Left colon (tissue), 2 donors: Measurements from ENCODE around the gene CADM1. TPM values are rescaled to one million over a fixed set of nuclear protein-coding genes. Genes with fewer than 3 reads are reported as not detected.
"Not testable (repeated sequence)": the region's sequence is repeated elsewhere in the genome, so short reads cannot be mapped to it uniquely, and the experiment has no call there.

Experiments
- ATAC-seq: fragments of 200-7000 bp; cut with Tn5 transposase; one replicate; pipeline ENCODE4 v1.9.1; 2020; ENCODE audit warnings: mild to moderate bottlenecking, moderate library complexity
- DNase-seq, 2 donors: peaks; one replicate each; pipeline ENCODE4 v3.0.0-alpha.2; 2020
- intact Hi-C, 2 donors: fragments of 100-400 bp; cut with DNase I in 1 of 2; cut with micrococcal nuclease in 1 of 2; formaldehyde crosslinking; loops; one replicate each; pipeline versions ENCODE4 v1.11.2 to v1.14.0; 2022; cut with DNase I, micrococcal nuclease
- total RNA-seq, 2 donors: library from RNA; stranded (reverse); fragmentation: NEBNext Ultra II Directional; extraction: Animal tissue kit (Norgen Biotek cat#: 25700); gene quantifications; one replicate each; pipeline ENCODE4 v1.2.1, GENCODE V29; 2021
- donor health status: DM: no; HTN: no; CAD: no.
- donor health status: DM: yes; HTN: yes; CAD: no.

The CADM1 gene
- total RNA-seq, 2 donors from 2014 or later: 3.8 to 5.8 TPM

DNA sequence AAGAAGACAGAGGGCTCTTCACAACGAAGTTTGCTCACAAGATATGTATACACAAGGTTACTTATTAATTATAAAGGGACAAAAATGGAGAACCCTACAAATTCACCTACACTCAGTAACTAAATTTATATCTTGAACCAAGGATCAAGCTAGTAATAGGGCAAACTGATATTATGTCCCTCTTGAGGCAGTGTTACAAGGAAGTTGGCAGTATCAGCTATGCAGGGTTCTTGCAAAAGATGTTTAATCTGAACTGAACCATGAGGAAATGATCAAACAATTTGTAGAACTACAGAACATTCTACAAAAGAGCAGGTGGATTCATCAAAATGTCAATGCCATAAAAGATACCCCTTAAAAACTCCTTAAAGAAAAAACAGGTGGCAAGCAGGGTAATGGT is 10.7 kb downstream of the CADM1 start:
- DNase-seq (no peak), ATAC-seq (no peak)
- intact Hi-C loops: loop anchor here in 1 of 2 donors (10.0 kb wide), 1 partner anchor 159 kb away; no protein-coding TSS in a partner anchor

DNA sequence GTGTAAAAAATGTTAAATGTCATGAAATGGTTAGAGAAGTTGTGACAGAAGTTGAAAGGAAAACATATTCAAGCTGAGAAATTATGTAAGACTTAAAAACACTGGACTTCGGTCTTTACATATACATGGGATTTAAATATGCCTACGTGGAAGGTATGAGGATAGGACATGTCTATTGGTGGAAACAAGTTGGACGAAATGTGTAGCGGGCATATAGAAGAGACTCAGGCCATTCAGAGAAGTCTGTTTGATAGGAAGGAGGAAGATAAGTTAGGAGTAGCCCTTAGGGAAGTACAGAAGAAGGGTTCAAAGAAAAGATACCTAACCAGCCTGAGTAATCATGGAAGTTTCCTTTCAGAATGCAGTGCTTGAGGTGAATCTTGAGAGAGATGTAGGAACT is 14.7 kb downstream of the CADM1 start:
- DNase-seq (no peak), ATAC-seq (no peak)
- intact Hi-C loops: no loop called here

DNA sequence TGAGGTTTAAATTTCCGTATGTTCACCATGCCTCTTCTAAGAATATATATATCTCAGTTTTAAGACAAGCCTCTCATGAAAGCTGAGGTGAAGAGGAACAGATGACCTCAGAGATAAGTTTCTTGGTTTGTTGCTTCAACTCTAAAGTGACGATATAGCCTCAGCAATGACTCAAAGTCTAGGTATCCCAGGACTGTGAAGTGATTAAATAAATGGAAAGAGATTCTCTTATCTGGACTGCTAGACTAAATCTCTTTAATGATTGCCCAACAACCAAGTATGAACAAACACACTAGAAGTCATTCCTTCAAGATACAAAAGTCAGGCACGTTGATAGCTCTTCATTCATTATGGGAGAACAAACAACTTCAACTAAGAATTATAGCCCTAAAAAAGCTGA is 15.3 kb downstream of the CADM1 start:
- no peak for ATAC-seq

DNA sequence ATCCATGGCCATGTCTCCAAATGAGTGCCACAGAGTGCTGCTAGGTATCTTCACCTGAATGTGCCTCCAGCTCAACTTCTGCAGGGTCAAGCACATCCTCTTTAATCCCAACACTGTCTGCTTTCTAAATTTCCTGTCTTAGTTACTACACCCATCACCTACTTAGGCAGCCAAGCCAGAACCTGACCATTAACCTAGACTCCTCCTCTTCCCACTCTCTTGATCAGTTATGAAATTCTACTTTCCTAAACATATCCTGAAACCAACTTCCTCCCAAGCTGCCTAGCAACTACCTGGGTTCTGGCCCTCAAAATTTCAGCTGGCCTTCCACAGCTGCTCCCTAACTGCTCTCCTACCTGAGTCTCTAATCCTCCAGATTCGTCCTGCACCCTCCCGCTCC is 22.7 kb downstream of the CADM1 start:
- ATAC-seq (no peak), DNase-seq (no peak)
- intact Hi-C loops: no loop called here

More for the DNA sequence above, 15.3 kb downstream of the CADM1 start:
- DNase-seq: no peak
- intact Hi-C loops: no loop called here

DNA sequence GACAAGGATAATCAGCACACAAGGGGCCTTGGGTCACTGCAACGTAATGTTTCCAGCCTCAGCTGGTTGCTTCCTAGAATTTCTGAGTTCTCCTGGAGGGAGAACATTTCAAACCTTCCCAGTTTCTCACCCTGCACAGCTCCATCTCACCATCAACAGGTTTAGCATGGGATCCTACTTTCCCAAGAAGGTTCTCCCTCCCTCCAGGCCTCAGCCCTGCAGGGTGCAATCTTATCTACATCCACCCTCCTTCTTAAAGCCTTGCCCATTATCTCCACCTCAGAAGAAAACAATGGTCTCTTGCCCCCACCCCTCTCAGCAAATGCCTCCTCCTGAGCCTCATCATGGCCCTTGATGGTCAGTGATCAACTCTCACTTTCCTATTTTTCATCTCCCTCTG is 23.6 kb downstream of the CADM1 start:
- ATAC-seq (no peak), DNase-seq (no peak)
- intact Hi-C loops: no loop called here

DNA sequence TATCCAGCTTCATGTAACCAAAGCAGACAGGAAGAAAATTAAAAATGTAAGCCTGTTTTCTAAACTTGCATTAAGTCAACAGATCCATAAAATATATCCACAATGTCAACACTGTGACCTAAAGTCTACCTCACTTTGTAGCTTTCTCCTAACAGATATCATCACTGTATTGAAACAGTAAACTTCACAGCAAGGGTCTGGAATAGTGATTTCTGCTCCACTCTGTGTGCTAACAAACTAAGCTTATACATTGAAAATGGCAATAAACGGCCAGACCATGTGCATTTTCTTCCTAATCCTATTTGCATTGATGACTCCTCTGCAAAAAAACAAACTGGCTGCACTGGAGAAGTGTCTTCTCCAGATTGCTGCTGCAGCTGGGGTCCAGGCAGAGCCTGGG is 26.8 kb downstream of the CADM1 start:
- no peak for ATAC-seq
- DNase-seq: no peak
- intact Hi-C loops: no loop called here

DNA sequence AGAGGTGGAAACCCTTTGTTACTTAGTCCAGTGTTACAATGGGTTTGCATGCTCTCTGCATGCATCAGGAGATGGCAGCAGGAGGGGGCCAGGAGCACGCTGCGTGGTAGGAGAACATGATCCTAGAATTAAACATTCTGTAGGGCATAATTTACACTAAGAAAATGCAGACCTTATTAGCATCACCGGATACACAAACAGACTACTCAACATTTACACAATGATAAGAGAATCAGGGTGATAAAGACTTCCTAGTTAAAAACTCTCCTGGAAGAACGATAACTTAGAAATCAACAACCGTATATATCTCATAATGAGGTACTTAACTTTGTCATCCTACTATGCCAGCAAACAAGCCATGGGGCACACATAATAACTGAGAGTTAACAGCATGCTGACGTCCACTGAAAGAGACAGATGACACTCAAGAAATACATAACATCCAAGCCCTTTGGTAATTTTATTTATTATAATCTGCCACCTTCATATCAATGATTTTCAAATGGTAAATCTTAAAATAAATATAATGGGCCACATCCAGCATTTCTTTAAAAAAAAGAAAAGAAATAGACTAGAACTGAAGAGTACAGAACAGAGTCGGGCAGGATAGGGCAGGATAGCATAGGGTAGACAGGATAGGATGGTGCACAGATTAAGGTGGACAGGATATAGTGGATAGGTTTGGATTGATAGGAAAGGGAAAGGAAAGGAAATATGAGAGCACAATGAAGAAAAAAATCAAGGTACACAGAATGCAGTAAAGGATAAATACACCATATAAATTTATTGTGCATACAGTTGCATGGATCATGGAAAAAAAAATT is 27.5 kb downstream of the CADM1 start:
- intact Hi-C loops: no loop called here
- ATAC-seq (no peak), DNase-seq (no peak)

DNA sequence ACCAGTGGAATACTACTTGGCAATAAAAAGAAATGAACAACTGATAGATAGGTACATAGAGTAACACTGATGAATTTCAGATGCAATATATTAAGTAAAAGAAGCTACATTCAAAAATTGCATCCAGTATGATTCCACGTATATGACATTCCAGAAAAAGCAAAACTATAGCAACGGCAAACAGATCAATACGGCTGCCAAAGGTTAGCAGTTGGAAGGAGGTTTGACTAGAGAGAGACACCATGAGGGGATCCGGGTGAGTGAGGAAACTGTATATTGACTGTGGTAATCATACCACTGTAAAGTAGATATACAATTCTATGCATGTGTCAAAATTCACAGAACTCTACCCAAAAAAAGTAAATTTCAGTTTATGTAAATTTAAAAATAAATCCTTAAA is 28.7 kb downstream of the CADM1 start:
- intact Hi-C loops: no loop called here
- ATAC-seq (no peak), DNase-seq (no peak)

DNA sequence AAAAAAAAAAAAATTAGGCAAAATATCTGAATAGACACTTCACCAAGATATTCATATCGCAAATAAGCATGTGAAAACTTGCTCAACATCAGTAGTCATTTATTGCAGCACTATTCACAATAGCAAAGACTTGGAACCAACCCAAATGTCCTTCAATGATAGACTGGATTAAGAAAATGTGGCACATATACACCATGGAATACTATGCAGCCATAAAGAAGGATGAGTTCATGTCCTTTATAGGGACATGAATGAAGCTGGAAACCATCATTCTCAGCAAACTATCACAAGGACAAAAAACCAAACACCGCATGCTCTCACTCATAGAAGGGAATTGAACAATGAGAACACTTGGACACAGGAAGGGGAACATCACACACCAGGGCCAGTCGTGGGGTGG is 29.9 kb downstream of the CADM1 start:
- intact Hi-C loops, ATAC-seq, DNase-seq: not testable (repeated sequence)

DNA sequence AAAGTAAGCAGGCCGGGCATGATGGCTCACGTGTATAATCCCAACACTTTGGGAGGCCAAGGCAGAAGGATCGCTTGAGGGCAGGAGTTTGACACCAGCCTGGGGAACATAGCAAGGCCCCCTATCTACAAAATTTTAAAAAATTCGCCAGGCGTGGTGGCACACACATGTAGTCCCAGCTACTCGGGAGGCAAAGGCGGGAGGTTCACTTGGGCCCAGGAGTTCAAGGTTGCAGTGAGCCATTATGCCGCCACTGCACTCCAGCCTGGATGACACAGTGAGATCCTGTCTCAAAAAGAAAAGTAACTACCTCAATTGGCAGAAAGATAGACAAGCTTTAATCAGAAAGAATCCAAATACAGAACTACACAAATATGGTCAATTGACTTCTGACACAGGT is 31.0 kb downstream of the CADM1 start:
- DNase-seq (no peak), ATAC-seq (no peak)
- intact Hi-C loops: no loop called here

DNA sequence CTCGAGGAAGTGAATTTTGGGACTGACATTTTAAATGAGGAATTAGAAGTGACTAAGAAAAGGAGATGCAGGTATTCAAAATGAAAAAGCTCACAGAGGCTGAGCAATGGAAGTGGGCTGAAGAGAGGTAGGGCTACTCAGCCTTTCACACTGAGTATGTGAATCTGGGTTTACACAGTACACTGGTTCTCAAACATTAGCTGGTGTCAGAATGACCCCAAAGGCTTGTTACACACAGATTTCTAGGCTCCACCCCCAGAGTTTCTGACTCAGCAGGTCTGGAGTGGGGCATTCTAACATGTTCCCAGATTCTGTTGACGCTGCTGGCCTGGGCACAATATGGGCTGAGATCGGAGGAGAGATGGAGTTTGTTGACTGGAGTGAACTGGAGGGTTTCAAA is 32.8 kb downstream of the CADM1 start:
- no peak for DNase-seq
- intact Hi-C loops: no loop called here
- ATAC-seq: no peak

DNA sequence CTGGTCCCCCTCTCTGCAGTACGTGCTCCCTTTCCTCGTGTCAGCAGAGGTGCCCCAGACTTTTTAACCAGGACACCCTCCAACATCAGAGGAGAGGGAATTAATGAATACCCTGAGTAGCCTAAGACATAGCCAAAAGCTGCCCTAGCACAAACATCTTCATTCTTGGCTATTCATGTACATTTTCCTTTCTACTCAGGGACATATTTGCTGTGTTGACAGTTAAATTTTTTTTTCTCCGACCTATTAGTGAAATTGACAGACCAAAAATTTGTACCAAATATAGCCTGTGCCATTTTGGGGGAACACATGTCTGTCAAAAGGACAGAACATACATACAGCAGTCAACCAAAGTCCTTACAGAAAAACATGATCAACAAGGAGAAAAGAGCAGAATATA is 33.3 kb downstream of the CADM1 start:
- no peak for DNase-seq
- no peak for ATAC-seq
- intact Hi-C loops: no loop called here

DNA sequence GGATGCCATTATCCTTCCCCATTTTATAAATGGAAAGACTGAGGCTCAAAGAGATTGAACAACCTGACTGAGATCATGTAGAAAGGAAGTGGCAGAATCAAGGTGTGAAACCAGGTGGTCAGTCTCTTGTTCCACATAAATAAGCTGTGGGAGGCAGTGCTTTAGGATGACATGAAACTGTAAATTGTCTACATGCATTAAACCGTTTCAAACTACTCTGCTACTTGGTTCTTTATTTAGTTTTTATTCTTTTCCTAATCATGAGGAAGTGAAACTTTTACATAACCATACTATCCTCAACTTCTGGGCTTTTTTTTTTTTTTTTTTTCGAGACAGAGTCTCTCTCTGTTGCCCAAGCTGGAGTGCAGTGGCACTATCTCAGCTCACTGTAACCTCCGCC is 34.9 kb downstream of the CADM1 start:
- intact Hi-C loops: no loop called here
- DNase-seq: no peak

DNA sequence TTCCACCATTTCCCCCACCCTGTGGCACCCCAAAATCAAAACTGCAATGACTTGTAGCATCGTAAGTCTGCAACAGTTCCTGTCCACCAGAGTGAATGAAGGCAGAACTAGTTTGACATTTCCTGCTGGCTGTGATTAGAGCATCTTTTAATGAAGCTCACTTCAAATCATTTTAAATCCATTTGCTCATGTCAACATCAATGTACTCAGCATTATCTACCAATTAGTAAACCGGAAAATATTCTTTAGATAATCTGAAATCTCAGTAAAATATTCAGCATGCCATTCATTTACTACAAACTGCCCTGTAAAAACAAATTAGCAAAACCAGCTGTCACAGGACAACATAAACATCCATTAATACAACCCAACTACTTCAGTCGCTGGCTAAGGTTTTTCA is 38.1 kb downstream of the CADM1 start:
- intact Hi-C loops: no loop called here
- DNase-seq: no peak
- ATAC-seq: no peak

More for the DNA sequence above, 34.9 kb downstream of the CADM1 start:
- ATAC-seq: no peak

DNA sequence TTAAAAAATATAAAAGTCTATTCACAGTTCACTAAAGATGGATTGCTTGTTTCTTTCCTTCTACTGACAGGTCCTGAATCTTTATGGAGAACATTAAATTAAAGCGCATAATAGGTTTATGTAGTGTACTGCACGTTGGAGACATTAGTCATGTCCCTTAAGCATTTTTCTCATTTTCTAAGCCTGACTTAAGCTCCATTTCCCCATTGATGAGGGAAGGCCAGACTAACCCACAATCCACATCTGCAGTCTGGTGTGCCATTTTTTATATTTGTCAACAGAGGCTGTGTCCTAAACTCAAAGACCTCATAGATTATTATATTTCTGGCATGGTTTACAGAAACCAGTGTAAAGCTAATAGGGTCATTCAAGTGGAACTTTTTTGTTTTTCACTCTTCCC is 39.9 kb downstream of the CADM1 start:
- intact Hi-C loops: no loop called here
- ATAC-seq: no peak
- DNase-seq: no peak

DNA sequence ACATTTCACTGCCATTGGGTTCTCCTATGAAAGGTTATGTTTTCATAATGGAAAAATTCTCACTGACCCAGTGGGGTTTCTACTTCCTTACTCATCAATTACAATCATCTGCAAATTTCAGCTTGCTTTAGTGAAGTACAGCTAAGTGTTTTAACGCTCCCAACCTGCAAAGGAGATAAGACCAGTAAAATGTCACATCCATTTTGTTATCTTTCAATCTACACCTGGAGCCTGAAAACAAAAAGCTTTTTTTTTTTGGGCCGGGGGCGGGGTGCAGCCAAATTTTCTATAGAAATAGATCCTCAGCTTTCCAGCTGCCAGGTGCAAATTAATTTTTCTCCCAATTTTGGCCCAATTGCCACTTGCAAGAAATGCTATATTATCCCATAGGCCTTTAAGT is 40.6 kb downstream of the CADM1 start:
- no peak for ATAC-seq
- intact Hi-C loops: no loop called here

DNA sequence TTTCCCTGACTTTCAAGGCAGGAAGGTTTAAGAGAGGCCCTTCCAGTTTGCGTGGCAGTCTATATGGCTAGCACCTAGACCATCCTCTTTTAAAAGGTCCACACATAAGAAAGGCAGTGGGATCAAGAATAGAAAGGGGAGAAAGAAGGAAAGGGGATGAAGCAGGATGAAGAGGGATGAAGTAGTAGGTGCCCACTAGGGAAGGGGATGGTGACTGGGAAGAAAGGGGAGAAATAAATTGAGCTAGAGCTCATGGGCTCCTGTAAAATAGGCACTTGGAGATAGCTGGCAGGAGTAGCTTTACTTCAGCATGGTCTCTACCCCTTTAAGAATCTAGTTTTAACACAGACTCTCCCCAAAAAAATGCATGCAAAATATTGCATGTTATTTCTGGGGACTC is 41.5 kb downstream of the CADM1 start:
- intact Hi-C loops: no loop called here
- DNase-seq: no peak
- ATAC-seq: no peak

More for the DNA sequence above, 40.6 kb downstream of the CADM1 start:
- no peak for DNase-seq

DNA sequence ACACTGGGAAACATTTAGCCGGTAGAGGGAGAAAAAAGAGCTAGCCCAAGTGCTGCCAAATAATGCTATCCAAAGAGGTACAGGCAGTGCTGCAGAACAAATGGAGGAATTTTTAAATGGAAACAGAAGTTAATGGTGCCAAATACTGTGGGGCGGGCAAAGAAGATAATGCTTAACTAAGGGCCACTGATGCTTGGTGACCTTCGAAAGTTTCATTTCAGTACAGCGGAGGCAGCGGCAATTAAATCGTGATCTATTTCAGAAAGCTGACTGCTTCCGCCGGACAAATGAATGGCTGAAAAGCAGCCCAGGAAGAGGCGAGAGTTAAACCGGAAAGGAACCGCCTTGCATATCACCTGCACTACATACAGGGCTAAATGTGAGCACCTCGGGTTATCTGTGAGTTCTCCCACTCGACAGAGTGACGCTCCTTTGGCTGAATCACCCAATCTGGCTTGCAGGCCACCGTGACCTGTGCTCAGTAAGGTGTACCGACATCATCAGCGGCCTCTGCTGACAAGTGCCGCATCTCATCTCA is 42.1 kb downstream of the CADM1 start:
- intact Hi-C loops: no loop called here
- no peak for DNase-seq

DNA sequence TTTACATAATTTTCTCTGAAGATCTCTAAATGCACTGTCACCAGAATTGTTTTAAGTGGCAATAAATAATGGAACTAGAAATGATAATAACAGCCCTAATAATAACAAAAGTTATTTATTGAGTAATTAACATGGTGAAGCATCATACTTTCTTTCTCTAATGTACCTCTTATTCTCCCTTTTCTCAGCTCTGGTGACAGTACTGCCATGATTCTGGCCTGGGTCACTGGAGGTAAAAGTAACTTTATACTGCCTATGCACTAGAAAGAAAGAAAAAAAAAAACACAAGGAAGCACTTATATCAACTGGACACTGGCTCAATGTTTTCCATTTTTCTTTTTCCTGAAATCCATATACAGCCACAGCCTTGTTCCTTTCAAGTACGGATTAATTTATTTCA is 43.7 kb downstream of the CADM1 start:
- DNase-seq (no peak), ATAC-seq (no peak)
- intact Hi-C loops: no loop called here

More for the DNA sequence above, 42.1 kb downstream of the CADM1 start:
- ATAC-seq: no peak

DNA sequence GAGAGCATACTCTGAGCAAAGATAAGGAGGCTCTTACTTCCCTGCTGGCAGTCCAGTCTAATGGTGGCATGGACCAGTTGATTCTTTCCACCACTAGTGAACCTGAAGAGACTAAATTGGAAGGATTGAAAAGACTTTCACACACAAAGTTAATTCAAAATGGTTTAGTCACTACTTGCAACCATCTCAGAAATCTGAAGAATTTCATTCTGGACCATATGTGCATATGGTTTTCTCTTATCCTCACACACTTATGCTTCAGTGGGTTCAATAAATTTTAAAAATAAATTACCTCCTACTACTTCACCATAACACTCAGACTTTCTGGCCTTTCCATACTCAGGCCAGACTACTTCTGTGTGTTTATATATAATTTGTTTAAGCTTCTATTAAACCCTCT is 44.7 kb downstream of the CADM1 start:
- no peak for DNase-seq
- no peak for ATAC-seq

DNA sequence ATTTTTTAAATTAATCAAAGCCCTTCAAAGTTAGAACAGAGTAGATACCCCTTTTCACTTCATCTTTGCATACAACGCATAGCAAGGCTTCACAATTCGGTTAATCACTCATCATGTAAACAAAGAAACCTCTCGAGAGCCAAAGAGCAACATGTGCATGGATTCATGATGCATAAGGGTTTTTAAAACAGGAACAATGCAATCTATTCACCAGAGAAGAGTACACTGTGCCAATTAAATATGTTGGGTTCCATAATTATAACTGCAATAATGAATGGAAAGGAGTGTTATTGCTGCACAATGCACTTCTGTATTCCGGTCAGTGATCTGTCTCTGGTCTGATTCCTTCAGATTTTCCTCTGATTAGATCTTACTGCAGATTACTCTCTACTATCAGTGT is 45.3 kb downstream of the CADM1 start:
- DNase-seq (no peak), ATAC-seq (no peak)
- intact Hi-C loops: no loop called here

More for the DNA sequence above, 44.7 kb downstream of the CADM1 start:
- intact Hi-C loops: no loop called here
